ENCODE measurements around the gene VPS16.

DNA sequence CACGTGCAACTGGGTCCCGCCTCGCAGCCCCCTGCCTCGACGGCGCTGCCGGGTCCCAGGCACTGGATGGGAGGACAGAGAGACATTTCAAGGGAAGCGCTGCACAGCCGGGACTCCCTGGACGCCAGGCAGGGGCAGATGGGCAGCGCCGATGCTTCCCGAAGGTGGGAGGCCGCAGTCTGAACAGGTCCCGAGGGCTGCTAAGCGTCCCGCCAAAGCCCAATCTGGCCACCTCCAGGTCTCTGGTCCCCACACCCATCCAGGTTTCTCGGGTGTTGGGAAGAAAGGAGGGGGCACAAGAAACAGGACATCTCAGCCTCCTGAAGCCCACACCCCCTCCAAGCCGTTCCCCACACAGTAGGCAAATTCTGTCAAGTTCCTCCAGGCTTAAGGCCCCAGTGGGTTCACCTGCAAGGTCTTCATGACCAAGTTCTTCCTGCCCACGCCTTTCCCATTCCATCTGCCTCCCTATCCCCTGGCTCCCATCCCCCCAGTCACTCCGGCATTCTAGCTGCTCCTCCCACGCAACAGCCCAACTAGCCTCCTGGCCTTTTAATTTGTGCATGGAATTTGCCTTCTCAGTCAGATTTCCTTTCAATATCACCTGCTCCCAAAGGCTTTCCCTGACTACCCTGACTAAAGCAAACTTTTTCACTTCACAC, 34.7 kb upstream of the VPS16 start:
- no peak for TF ChIP-seq EP300 (IDR thresholded peaks at IDR 0.05)
- no peak for TF ChIP-seq POLR2A (IDR thresholded peaks at IDR 0.05)

Data from stomach (tissue), 4 donors.